H1 (cell line): ENCODE data around the gene WNK2. TPM values are rescaled to one million over a fixed set of nuclear protein-coding genes. Genes with fewer than 3 reads are reported as not detected.
A peak's percentile ranks its signal among the peaks of the same experiment; 100 is the strongest.

Source experiments
- CTCF ChIA-PET: fragments of 300-600 bp; sonication (Branson Sonifier 250); formaldehyde crosslinking; loops from one replicate; lab custom pipeline; 2021; ENCODE audit not compliant: partially characterized antibody; lab: Charles Lee
- POLR2A ChIA-PET: fragments of 300-600 bp; sonication (Branson Sonifier 250); formaldehyde crosslinking; loops from one replicate; lab custom pipeline; 2021; ENCODE audit warnings: inconsistent platforms; ENCODE audit not compliant: partially characterized antibody; lab: Charles Lee
- DNase-seq, 2 experiments: peaks; one replicate each; pipeline versions ENCODE4 v3.0.0 to v3.0.0-alpha.2; 2010 to 2022; ENCODE audit warnings: low spot score in 2 of 2, low read depth in 1 of 2, mixed read lengths in 1 of 2
- FAIRE-seq: peaks from 2 replicates; lab custom pipeline; 2011; peaks lifted over from hg19 to GRCh38; lab: Jason Lieb, UNC
- H2AFZ ChIP-seq: 2 replicates; pipeline ENCODE4 v1.8.1; 2012; ENCODE audit warnings: low read length, inconsistent platforms
- H2AK5ac ChIP-seq: 2 replicates; pipeline ENCODE4 v1.6.1; 2013; ENCODE audit warnings: low read depth, low read length
- H2BK120ac ChIP-seq: replicated peaks from 2 replicates; pipeline ENCODE3; 2013; ENCODE audit warnings: low read depth, low read length, inconsistent platforms
- H2BK12ac ChIP-seq: 2 replicates; pipeline ENCODE4 v1.6.1; 2013; ENCODE audit warnings: low read depth, low read length
- H2BK15ac ChIP-seq: 2 replicates; pipeline ENCODE4 v1.6.1; 2013; ENCODE audit warnings: low read length
- H2BK20ac ChIP-seq: 2 replicates; pipeline ENCODE4 v1.6.1; 2013; ENCODE audit warnings: low read length
- H2BK5ac ChIP-seq: 2 replicates; pipeline ENCODE4 v1.6.1; 2013; ENCODE audit warnings: low read depth, low read length
- H3K14ac ChIP-seq: 2 replicates; pipeline ENCODE4 v1.6.1; 2013; ENCODE audit warnings: inconsistent platforms; ENCODE audit not compliant: insufficient read length
- H3K18ac ChIP-seq: 2 replicates; pipeline ENCODE4 v1.6.1; 2013; ENCODE audit warnings: low read length; ENCODE audit errors: extremely low read depth
- H3K23ac ChIP-seq: 2 replicates; pipeline ENCODE4 v1.6.1; 2013; ENCODE audit warnings: inconsistent platforms; ENCODE audit not compliant: insufficient read length
- H3K23me2 ChIP-seq: 2 replicates; pipeline ENCODE4 v1.6.1; 2013; ENCODE audit warnings: low read depth, low read length
- H3K27ac ChIP-seq: 2 replicates; pipeline ENCODE4 v1.6.1; 2011; ENCODE audit warnings: low read depth, low read length, inconsistent platforms
- H3K27me3 ChIP-seq, 4 experiments: replicated peaks in 1 of 4; 1 replicate in 1 of 4; 2 replicates in 3 of 4; pipeline versions ENCODE4 v1.6.1 to v1.8.1; 2011 to 2013; ENCODE audit warnings: low read length in 3 of 4, mild to moderate bottlenecking in 3 of 4, inconsistent platforms in 2 of 4, mixed read lengths in 2 of 4, moderate library complexity in 1 of 4; ENCODE audit not compliant: control insufficient read depth in 3 of 4, insufficient read depth in 3 of 4; ENCODE audit errors: extremely low read depth in 1 of 4
- H3K36me3 ChIP-seq, 4 experiments: 2 replicates each; pipeline versions ENCODE4 v1.6.1 to v1.8.1; 2011 to 2013; ENCODE audit warnings: mild to moderate bottlenecking in 4 of 4, low read length in 3 of 4, moderate library complexity in 2 of 4, control low read depth in 1 of 4, inconsistent platforms in 1 of 4; ENCODE audit not compliant: insufficient read depth in 4 of 4, control insufficient read depth in 2 of 4
- H3K4ac ChIP-seq: replicated peaks from 2 replicates; pipeline ENCODE3; 2013; ENCODE audit warnings: low read length, low read depth, mixed read lengths, inconsistent platforms; ENCODE audit not compliant: insufficient read length
- H3K4me1 ChIP-seq, 4 experiments: replicated peaks in 1 of 4; 1 replicate in 1 of 4; 2 replicates in 3 of 4; pipeline versions ENCODE4 v1.6.1 to v1.8.1; 2011 to 2013; ENCODE audit warnings: low read length in 3 of 4, inconsistent platforms in 2 of 4, mixed read lengths in 1 of 4; ENCODE audit not compliant: insufficient read depth in 4 of 4, control insufficient read depth in 3 of 4
- H3K4me2 ChIP-seq, 2 experiments: 2 replicates each; pipeline versions ENCODE4 v1.6.1 to v1.8.1; 2011 to 2013; ENCODE audit warnings: low read depth in 2 of 2, low read length in 2 of 2, control low read depth in 1 of 2, inconsistent platforms in 1 of 2, mild to moderate bottlenecking in 1 of 2; ENCODE audit not compliant: insufficient read depth in 1 of 2
- H3K4me3 ChIP-seq, 4 experiments: fragments of 200-600, 300-600 bp in 1 of 4; sonication (generic), shearing (Covaris generic), sonication (Bioruptor Twin) in 1 of 4; 2 replicates each; pipeline versions ENCODE4 v1.5.1 to v1.8.1; 2011 to 2016; ENCODE audit warnings: low read length in 4 of 4, low read depth in 3 of 4, control low read depth in 2 of 4, inconsistent platforms in 2 of 4, mild to moderate bottlenecking in 2 of 4, mixed read lengths in 1 of 4, moderate library complexity in 1 of 4; ENCODE audit not compliant: insufficient read depth in 2 of 4; ENCODE audit errors: extremely low read depth in 1 of 4
- H3K56ac ChIP-seq: replicated peaks from 2 replicates; pipeline ENCODE3; 2013; ENCODE audit warnings: low read depth, mild to moderate bottlenecking, mixed read lengths, low read length, inconsistent platforms; ENCODE audit not compliant: insufficient read length
- H3K79me1 ChIP-seq: 2 replicates; pipeline ENCODE4 v1.6.1; 2013; ENCODE audit warnings: low read depth, low read length, control low read depth
- H3K79me2 ChIP-seq, 2 experiments: 2 replicates each; pipeline versions ENCODE4 v1.6.1 to v1.8.1; 2012 to 2013; ENCODE audit warnings: low read length in 2 of 2, mild to moderate bottlenecking in 2 of 2, inconsistent platforms in 1 of 2; ENCODE audit not compliant: insufficient read depth in 2 of 2, control insufficient read depth in 1 of 2
- H3K9ac ChIP-seq, 4 experiments: replicated peaks in 1 of 4; 1 replicate in 1 of 4; 2 replicates in 3 of 4; pipeline versions ENCODE4 v1.6.1 to v1.8.1; 2011 to 2013; ENCODE audit warnings: low read depth in 3 of 4, low read length in 3 of 4, control low read depth in 2 of 4, mild to moderate bottlenecking in 2 of 4, moderate library complexity in 2 of 4, inconsistent platforms in 1 of 4; ENCODE audit errors: extremely low read depth in 1 of 4
- H3K9me3 ChIP-seq, 2 experiments: 2 replicates each; pipeline versions ENCODE4 v1.6.1 to v1.8.1; 2012 to 2013; ENCODE audit warnings: mild to moderate bottlenecking in 2 of 2, moderate library complexity in 2 of 2, control low read depth in 1 of 2, inconsistent platforms in 1 of 2, low read depth in 1 of 2, low read length in 1 of 2, mixed read lengths in 1 of 2; ENCODE audit not compliant: insufficient read depth in 2 of 2
- H4K20me1 ChIP-seq, 2 experiments: replicated peaks in 1 of 2; 2 replicates each; pipeline versions ENCODE3 to v1.8.1; 2011 to 2013; ENCODE audit warnings: inconsistent platforms in 2 of 2, low read length in 2 of 2, mild to moderate bottlenecking in 1 of 2; ENCODE audit not compliant: insufficient read depth in 2 of 2, control insufficient read depth in 1 of 2
- H4K5ac ChIP-seq: 2 replicates; pipeline ENCODE4 v1.6.1; 2013; ENCODE audit warnings: low read length, low read depth, mixed read lengths, inconsistent platforms; ENCODE audit not compliant: insufficient read length
- H4K8ac ChIP-seq: 2 replicates; pipeline ENCODE4 v1.8.0; 2013; ENCODE audit warnings: mild to moderate bottlenecking, moderate library complexity, low read length, inconsistent platforms; ENCODE audit not compliant: insufficient read depth; ENCODE audit errors: extremely low read depth
- H4K91ac ChIP-seq: replicated peaks from 2 replicates; pipeline ENCODE3; 2013; ENCODE audit warnings: low read length, mixed read lengths, inconsistent platforms; ENCODE audit not compliant: insufficient read length
- BCL11A ChIP-seq, 2 experiments: IDR thresholded peaks; one replicate each; pipeline ENCODE4 v1.6.1; 2011; ENCODE audit warnings: low read depth in 2 of 2, low read length in 2 of 2, mild to moderate bottlenecking in 2 of 2
- GTF2F1 ChIP-seq: IDR thresholded peaks from 2 replicates; pipeline ENCODE4 v1.6.1; 2012; ENCODE audit warnings: low read depth, low read length, improper control_type of control experiment, borderline replicate concordance
- KDM5A ChIP-seq: fragments of 200-600 bp; IDR thresholded peaks from 2 replicates; pipeline ENCODE4 v1.7.1; 2012; ENCODE audit warnings: mild to moderate bottlenecking, low read length, inconsistent platforms, mixed read lengths
- MAX ChIP-seq: IDR thresholded peaks from 2 replicates; pipeline ENCODE4 v1.6.1; 2012; ENCODE audit warnings: inconsistent platforms
- POLR2A ChIP-seq, 2 experiments: IDR thresholded peaks; 1 replicate in 1 of 2; 2 replicates in 1 of 2; pipeline ENCODE4 v1.6.1; 2011; ENCODE audit warnings: low read depth in 2 of 2, low read length in 2 of 2, mild to moderate bottlenecking in 2 of 2; ENCODE audit errors: control extremely low read depth in 1 of 2
- POLR2AphosphoS5 ChIP-seq: IDR thresholded peaks from 2 replicates; pipeline ENCODE4 v1.6.1; 2011; ENCODE audit warnings: low read depth, low read length
- TAF7 ChIP-seq: optimal IDR thresholded peaks from 2 replicates; pipeline ENCODE3; 2011; ENCODE audit warnings: low read depth, mild to moderate bottlenecking, inconsistent platforms, low read length, moderate library complexity, borderline replicate concordance
- WGBS, 2 experiments: shearing (Covaris generic) in 1 of 2; methylation state at CpG; one replicate each; pipeline versions ENCODE4 v1.1.6 to v1.1.7; 2013 to 2015; ENCODE audit warnings: low lambda C conversion rate in 2 of 2, mixed read lengths in 2 of 2, inconsistent platforms in 1 of 2, low coverage in 1 of 2, missing lambda C conversion rate in 1 of 2; ENCODE audit not compliant: insufficient replicate concordance in 2 of 2, insufficient coverage in 1 of 2, insufficient read length in 1 of 2; ENCODE audit errors: extremely low coverage in 1 of 2, missing lambda C conversion rate in 1 of 2; 5-methylcytosine and 5-hydroxymethylcytosine counted together
- polyA plus RNA-seq, 7 experiments: library from polyadenylated mRNA; depleted of rRNA in 3 of 7; stranded (reverse) in 5 of 7; unstranded in 2 of 7; fragments of >200 nt in 5 of 7; fragments of 200-250 nt in 2 of 7; gene quantifications; 1 replicate in 5 of 7; 2 replicates in 1 of 7; 4 replicates in 1 of 7; pipeline versions ENCODE4 v1.2.1 to v1.2.3, GENCODE V29; 2011 to 2013; ENCODE audit warnings: missing spikeins in 2 of 7, mixed read lengths in 2 of 7
- total RNA-seq: library from RNA; stranded (reverse); fragmentation: NEBNext Ultra II Directional; extraction: Animal tissue kit (Norgen Biotek cat#: 25700); gene quantifications from 2 replicates; pipeline ENCODE4 v1.2.1, GENCODE V29; 2021

Gene WNK2
- total and polyA plus RNA-seq, 2 of the 8 experiments (the other 6 are each of a cell fraction or from before 2014, with no cell fraction given): 12.0 to 87.2 TPM

- H3K23ac ChIP-seq: no peak overlapping the region
- peak overlapping the region; percentile 8; the same call in 1 of the 2 replicates for H2BK5ac ChIP-seq
- no peaks in the 10 kb centered on the region for H3K79me1 ChIP-seq
- FAIRE-seq (no peak), DNase-seq (peak; percentile 61 to 66)
- 78% methylated on average over 12 of the region's 12 CpGs; no CpG with 5 or more reads in 1 of the 2 experiments for WGBS, 2 experiments
- no peak overlapping the region for H3K4me3 ChIP-seq
- peak overlapping the region; percentile 58; the same call in 1 of the 2 replicates for H4K8ac ChIP-seq
- no peak overlapping the region for H2BK12ac ChIP-seq
- no peaks in the 10 kb centered on the region for H3K27me3 ChIP-seq
- peaks cover 0 to 10% (median 0%) of the 10 kb centered on the region in 4 experiments; a peak in 1 of 7 replicates for H3K4me1 ChIP-seq
- H3K56ac ChIP-seq: no peak overlapping the region
- H2AFZ ChIP-seq: no peak overlapping the region
- ChIA-PET POLR2A (interaction anchor here (1.0 to 4.4 kb wide), 10 partner anchors 9 to 200 kb away, joined by 3 to 44 read pairs (median 4); partner anchors contain the start of gene FAM120AOS), CTCF (interaction anchor here (1.1 to 1.2 kb wide), 2 partner anchors 13 kb away, joined by 3 to 4 read pairs; no protein-coding TSS in a partner anchor)
- TF ChIP-seq POLR2A (IDR thresholded peaks at IDR 0.05; ENCODE audit: control extremely low read depth in 1 of 2, low read depth in 2 of 2, low read length in 2 of 2): peak; percentile 39 to 78; a peak in 2 of 3 replicates
- no peak for TF ChIP-seq KDM5A
- peak; percentile 53 for TF ChIP-seq MAX
- no peak for TF ChIP-seq GTF2F1
- no peak for TF ChIP-seq BCL11A (IDR thresholded peaks at IDR 0.05; ENCODE audit: low read depth in 2 of 2, low read length in 2 of 2)
- peak; percentile 71 for TF ChIP-seq POLR2AphosphoS5
- peak; percentile 22 for TF ChIP-seq TAF7
- H4K5ac ChIP-seq: no peak overlapping the region
- peaks cover 0 to 32% (median 7%) of the 10 kb centered on the region in 4 experiments; a peak in 3 of 8 replicates for H3K36me3 ChIP-seq
- no peak overlapping the region for H3K4ac ChIP-seq
- no peak overlapping the region; the same call in 1 of the 2 replicates for H3K18ac ChIP-seq
- no peaks in the 10 kb centered on the region for H3K79me2 ChIP-seq
- H2AK5ac ChIP-seq: peak overlapping the region; percentile 31; the same call in 1 of the 2 replicates
- H4K91ac ChIP-seq: no peak overlapping the region
- no peaks in the 10 kb centered on the region for H4K20me1 ChIP-seq
- no peak overlapping the region for H2BK20ac ChIP-seq
- no peak overlapping the region for H2BK120ac ChIP-seq
- H3K14ac ChIP-seq: no peak overlapping the region
- peak overlapping the region in 1 of 2 experiments; percentile 57; a peak in 2 of 4 replicates for H3K4me2 ChIP-seq
- no peak overlapping the region for H3K9ac ChIP-seq
- no peaks in the 10 kb centered on the region; the same call in 1 of the 2 replicates for H3K23me2 ChIP-seq
- H3K27ac ChIP-seq: peak overlapping the region; percentile 22; the same call in 1 of the 2 replicates
- H2BK15ac ChIP-seq: no peak overlapping the region
- H3K9me3 ChIP-seq: peaks cover 12 to 15% of the 10 kb centered on the region in 2 experiments
Measured at GRCh38 chr9:93365427-93366118, 181.6 kb downstream of the WNK2 start.
